Breast epithelium (tissue), 4 donors: ENCODE measurements around the gene TBC1D23. TPM values are rescaled to one million over a fixed set of nuclear protein-coding genes. Genes with fewer than 3 reads are reported as not detected.

Experiments
- DNase-seq, 2 donors: peaks; one replicate each; pipeline ENCODE4 v3.0.0-alpha.2; 2019; ENCODE audit warnings: low spot score in 2 of 2
- H3K27ac ChIP-seq, 2 donors: fragments of 200-600 bp; sonication (generic) in 1 of 2; one replicate each; pipeline ENCODE4 v1.5.1; 2016 to 2019; ENCODE audit warnings: mild to moderate bottlenecking in 1 of 2
- H3K27me3 ChIP-seq, 2 donors: fragments of 200-600 bp; sonication (generic) in 1 of 2; one replicate each; pipeline versions ENCODE4 v1.5.1 to v1.6.0; 2017 to 2019; ENCODE audit warnings: control low read depth in 1 of 2, mild to moderate bottlenecking in 1 of 2
- H3K36me3 ChIP-seq: fragments of 200-600 bp; one replicate; pipeline ENCODE4 v1.5.1; 2019
- H3K4me1 ChIP-seq, 2 donors: fragments of 200-600 bp; sonication (generic); one replicate each; pipeline ENCODE4 v1.5.1; 2016 to 2019; ENCODE audit warnings: control low read depth in 1 of 2
- H3K4me3 ChIP-seq, 3 donors: fragments of 200-600 bp; sonication (generic); 1 replicate in 2 of 3; 2 replicates in 1 of 3; pipeline ENCODE4 v1.5.1; 2016 to 2019; ENCODE audit warnings: mild to moderate bottlenecking in 3 of 3, moderate library complexity in 2 of 3
- H3K9me3 ChIP-seq, 2 donors: fragments of 200-600 bp; sonication (generic) in 1 of 2; one replicate each; pipeline ENCODE4 v1.5.1; 2016 to 2019; ENCODE audit warnings: control low read depth in 1 of 2
- CTCF ChIP-seq, 3 donors: fragments of 450-650 bp; IDR thresholded peaks; one replicate each; pipeline ENCODE4 v1.5.1; 2016 to 2017; ENCODE audit warnings: antibody characterized with exemption in 3 of 3, mild to moderate bottlenecking in 3 of 3, moderate library complexity in 3 of 3
- POLR2A ChIP-seq: fragments of 450-650 bp; IDR thresholded peaks from one replicate; pipeline ENCODE4 v1.6.1; 2016; ENCODE audit warnings: antibody characterized with exemption, mild to moderate bottlenecking, moderate library complexity
- POLR2AphosphoS5 ChIP-seq, 3 donors: sonication (generic); formaldehyde crosslinking; IDR thresholded peaks; one replicate each; pipeline ENCODE4 v1.6.1; 2017; ENCODE audit warnings: antibody characterized with exemption in 3 of 3
- intact Hi-C: fragments of 100-400 bp; cut with DNase I; formaldehyde crosslinking; loops from one replicate; pipeline ENCODE4 v1.15.1; 2023; ENCODE audit warnings: low total_unique reads
- total RNA-seq, 3 donors: library from RNA; depleted of rRNA; stranded (reverse); fragments of >200 nt; gene quantifications; one replicate each; pipeline ENCODE4 v1.1.0, GENCODE V29; 2016

The TBC1D23 gene
- total RNA-seq, 3 donors from 2014 or later = 32.8 to 48.2 (median 42.9) TPM

- H3K4me3 ChIP-seq = no peak overlapping the region
- TF ChIP-seq CTCF (IDR thresholded peaks at IDR 0.05) = no peak
- TF ChIP-seq POLR2A = no peak
- TF ChIP-seq POLR2AphosphoS5 (IDR thresholded peaks at IDR 0.05) = no peak
- H3K36me3 ChIP-seq = no peaks in the 10 kb centered on the region
- no peaks in the 10 kb centered on the region for H3K27me3 ChIP-seq
- intact Hi-C loops = no loop called here
- no peak for DNase-seq
- no peak overlapping the region for H3K27ac ChIP-seq
- no peaks in the 10 kb centered on the region for H3K9me3 ChIP-seq
- H3K4me1 ChIP-seq = no peaks in the 10 kb centered on the region
Observed at GRCh38 chr3:100245136-100245535, 15.7 kb upstream of the TBC1D23 start.

GRCh38 chr3:100245927-100246326 is 14.9 kb upstream of the TBC1D23 start:
- H3K27me3 ChIP-seq = no peaks in the 10 kb centered on the region
- H3K4me3 ChIP-seq = no peak overlapping the region
- intact Hi-C loops = no loop called here
- no peak for DNase-seq
- no peak for TF ChIP-seq CTCF (IDR thresholded peaks at IDR 0.05)
- TF ChIP-seq POLR2A = no peak
- TF ChIP-seq POLR2AphosphoS5 (IDR thresholded peaks at IDR 0.05) = no peak
- no peaks in the 10 kb centered on the region for H3K4me1 ChIP-seq
- no peaks in the 10 kb centered on the region for H3K9me3 ChIP-seq
- H3K36me3 ChIP-seq = no peaks in the 10 kb centered on the region
- H3K27ac ChIP-seq = no peak overlapping the region

GRCh38 chr3:100246999-100247398 is 13.8 kb upstream of the TBC1D23 start:
- Histone ChIP-seq H3K36me3 (no peaks in the 10 kb centered on the region), H3K4me1 (no peaks in the 10 kb centered on the region), H3K27ac (no peak overlapping the region), H3K27me3 (no peaks in the 10 kb centered on the region), H3K9me3 (no peaks in the 10 kb centered on the region), H3K4me3 (no peak overlapping the region)
- no peak for DNase-seq
- intact Hi-C loops = no loop called here
- no peak for TF ChIP-seq POLR2A
- TF ChIP-seq POLR2AphosphoS5 (IDR thresholded peaks at IDR 0.05) = no peak
- no peak for TF ChIP-seq CTCF (IDR thresholded peaks at IDR 0.05)

GRCh38 chr3:100252001-100252400 is 8.8 kb upstream of the TBC1D23 start:
- H3K4me1 ChIP-seq = no peaks in the 10 kb centered on the region
- intact Hi-C loops = loop anchor here (10.0 kb wide), 1 partner anchor 417 kb away; no protein-coding TSS in a partner anchor
- H3K9me3 ChIP-seq = no peaks in the 10 kb centered on the region
- H3K27me3 ChIP-seq = no peaks in the 10 kb centered on the region
- no peak overlapping the region for H3K4me3 ChIP-seq
- TF ChIP-seq CTCF (IDR thresholded peaks at IDR 0.05) (no peak), POLR2AphosphoS5 (IDR thresholded peaks at IDR 0.05) (no peak), POLR2A (no peak)
- no peak overlapping the region for H3K27ac ChIP-seq
- no peaks in the 10 kb centered on the region for H3K36me3 ChIP-seq
- DNase-seq = no peak

GRCh38 chr3:100254168-100254777 is 6.5 kb upstream of the TBC1D23 start:
- TF ChIP-seq POLR2A = no peak
- peak in 2 of 3 donors; percentile 50 to 56 for TF ChIP-seq CTCF (IDR thresholded peaks at IDR 0.05)
- Histone ChIP-seq H3K27me3 (no peaks in the 10 kb centered on the region), H3K4me1 (no peaks in the 10 kb centered on the region), H3K4me3 (no peak overlapping the region), H3K27ac (no peak overlapping the region), H3K9me3 (no peaks in the 10 kb centered on the region), H3K36me3 (no peaks in the 10 kb centered on the region)
- no peak for DNase-seq
- intact Hi-C loops = loop anchor here (10.0 kb wide), 1 partner anchor 419 kb away; no protein-coding TSS in a partner anchor
